ENCODE measurements around the gene CCDC9B. TPM values are rescaled to one million over a fixed set of nuclear protein-coding genes. Genes with fewer than 3 reads are reported as not detected.
A peak's percentile ranks its signal among the peaks of the same experiment; 100 is the strongest.

Gene CCDC9B
- total RNA-seq, 1 donor from 2014 or later = 30.1 TPM

DNA sequence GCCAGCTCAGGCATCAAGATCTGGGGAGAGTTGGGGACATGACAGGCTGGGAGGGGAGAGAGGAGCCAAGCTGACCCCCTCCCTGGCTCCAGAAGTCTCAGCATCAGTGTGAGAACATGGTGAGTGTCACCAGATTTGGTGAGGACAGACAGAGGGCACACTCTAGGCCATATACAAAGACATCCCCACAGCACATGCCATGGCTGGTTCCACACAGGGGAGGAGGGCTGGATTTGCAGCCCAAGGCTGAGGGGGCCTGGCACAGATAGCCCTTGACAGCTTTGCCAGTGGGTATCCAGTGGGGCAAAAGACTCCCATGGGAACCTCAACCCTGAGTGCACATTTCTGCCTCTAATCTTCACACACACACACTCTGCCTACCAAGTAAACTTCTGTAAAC, 47.7 kb downstream of the CCDC9B start:
- no peak for DNase-seq (ENCODE audit: low read depth)

- DNase-seq (ENCODE audit: low read depth) = no peak
These were observed 48.5 kb downstream of the CCDC9B start for GRCh38 chr15:40292246-40292645.

- peak; percentile 58 for DNase-seq (ENCODE audit: low read depth)
These were observed 49.7 kb downstream of the CCDC9B start for GRCh38 chr15:40290918-40291574.

GRCh38 chr15:40290545-40290917, 50.2 kb downstream of the CCDC9B start:
- no peak for DNase-seq (ENCODE audit: low read depth)

DNA sequence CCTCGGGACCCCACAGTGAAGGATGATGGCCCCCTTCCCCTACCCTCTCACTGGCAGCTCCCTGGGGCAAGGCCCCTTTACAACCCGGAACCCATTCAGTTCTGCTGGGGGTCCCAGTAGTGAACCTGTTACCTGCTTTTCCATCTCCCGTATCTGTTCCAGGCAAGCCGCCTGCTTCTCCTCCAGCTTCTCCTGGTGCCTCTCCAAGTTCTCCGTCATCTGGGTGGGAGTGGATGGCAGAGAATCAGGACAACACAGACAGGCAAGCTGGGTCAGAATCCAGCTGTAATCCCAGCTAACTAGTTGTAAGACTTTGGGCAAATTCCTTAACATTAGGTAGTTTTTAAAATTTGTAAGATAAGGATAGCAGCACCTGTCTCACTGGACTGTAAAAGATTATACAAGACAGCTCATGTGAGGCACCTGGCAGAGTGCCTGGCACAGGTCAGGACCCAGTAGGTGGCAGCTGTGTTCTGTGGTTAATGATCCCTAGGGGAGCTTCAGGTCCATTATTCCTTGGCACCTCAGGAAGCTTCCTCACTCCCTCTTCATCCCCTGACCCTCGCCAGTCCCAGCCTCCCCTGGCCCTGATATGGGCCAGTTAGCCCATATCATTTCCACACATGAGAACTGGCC, 51.5 kb downstream of the CCDC9B start:
- DNase-seq (ENCODE audit: low read depth) = peak; percentile 37

- peak; percentile 49 for DNase-seq (ENCODE audit: low read depth)
These were observed 52.8 kb downstream of the CCDC9B start for GRCh38 chr15:40287968-40288367.

- DNase-seq (ENCODE audit: low read depth) = no peak
These were observed 53.2 kb downstream of the CCDC9B start for GRCh38 chr15:40287505-40287904.

GRCh38 chr15:40286794-40287193, 53.9 kb downstream of the CCDC9B start:
- DNase-seq (ENCODE audit: low read depth) = no peak

DNA sequence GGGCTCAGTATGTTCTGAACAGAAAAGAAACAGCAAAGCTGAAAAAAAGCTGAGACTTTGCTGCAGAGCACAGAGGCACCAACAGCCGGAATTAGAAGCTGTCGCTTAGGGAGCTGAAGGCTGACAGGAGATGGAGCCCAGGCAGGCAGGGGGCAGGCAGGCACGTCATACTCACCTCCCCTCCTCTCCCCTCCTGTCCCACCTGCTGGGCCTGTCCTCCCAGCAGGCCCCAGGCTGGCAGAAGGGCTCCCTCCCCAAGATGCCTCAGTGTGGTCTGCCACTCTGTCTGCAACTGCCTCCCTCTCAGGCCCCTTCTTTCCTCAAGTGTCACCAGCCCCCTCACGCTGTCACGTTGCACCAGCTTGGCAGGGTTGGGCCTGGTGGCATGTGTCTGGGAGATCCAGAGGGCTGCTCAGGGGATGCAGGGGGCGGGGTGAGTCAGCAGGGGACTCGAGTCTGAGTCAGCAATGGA, 54.6 kb downstream of the CCDC9B start:
- peak; percentile 10 for DNase-seq (ENCODE audit: low read depth)

GRCh38 chr15:40285554-40286011, 55.2 kb downstream of the CCDC9B start:
- DNase-seq (ENCODE audit: low read depth) = no peak

GRCh38 chr15:40285151-40285550, 55.6 kb downstream of the CCDC9B start:
- DNase-seq (ENCODE audit: low read depth) = no peak

DNA sequence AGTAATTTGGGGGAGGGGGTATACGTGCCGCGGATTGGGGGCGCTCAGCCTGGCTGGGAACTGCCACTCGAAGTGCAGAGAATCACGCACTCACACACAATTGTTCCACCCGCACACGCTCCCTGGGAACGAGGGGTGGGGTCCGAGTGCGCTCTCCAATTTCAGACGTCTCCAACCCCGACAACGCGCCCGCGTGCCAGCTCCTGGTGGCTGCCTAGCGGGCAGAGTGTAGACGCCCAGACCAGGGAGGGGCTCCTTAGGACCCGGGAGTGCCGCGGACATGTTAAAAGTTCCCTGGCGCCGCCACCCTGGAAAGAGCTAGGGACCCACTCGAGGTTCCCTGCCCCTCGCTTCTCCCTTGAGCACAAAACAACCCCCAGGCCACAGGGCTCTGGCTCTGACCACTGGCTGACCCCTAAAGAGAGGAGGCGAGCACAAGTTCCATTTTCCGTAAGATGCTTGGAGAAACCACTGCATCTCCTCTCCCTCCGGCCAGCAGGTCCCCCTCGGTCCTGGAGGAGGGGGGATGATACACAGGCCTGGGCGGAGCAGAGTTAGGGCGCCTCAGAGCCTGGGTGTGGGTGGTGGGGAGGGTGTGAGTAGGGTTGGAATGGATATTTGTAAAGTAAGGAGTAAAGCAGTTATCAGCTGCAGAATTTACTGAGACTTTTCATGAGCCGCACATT, 57.0 kb downstream of the CCDC9B start:
- DNase-seq (ENCODE audit: low read depth) = no peak

DNA sequence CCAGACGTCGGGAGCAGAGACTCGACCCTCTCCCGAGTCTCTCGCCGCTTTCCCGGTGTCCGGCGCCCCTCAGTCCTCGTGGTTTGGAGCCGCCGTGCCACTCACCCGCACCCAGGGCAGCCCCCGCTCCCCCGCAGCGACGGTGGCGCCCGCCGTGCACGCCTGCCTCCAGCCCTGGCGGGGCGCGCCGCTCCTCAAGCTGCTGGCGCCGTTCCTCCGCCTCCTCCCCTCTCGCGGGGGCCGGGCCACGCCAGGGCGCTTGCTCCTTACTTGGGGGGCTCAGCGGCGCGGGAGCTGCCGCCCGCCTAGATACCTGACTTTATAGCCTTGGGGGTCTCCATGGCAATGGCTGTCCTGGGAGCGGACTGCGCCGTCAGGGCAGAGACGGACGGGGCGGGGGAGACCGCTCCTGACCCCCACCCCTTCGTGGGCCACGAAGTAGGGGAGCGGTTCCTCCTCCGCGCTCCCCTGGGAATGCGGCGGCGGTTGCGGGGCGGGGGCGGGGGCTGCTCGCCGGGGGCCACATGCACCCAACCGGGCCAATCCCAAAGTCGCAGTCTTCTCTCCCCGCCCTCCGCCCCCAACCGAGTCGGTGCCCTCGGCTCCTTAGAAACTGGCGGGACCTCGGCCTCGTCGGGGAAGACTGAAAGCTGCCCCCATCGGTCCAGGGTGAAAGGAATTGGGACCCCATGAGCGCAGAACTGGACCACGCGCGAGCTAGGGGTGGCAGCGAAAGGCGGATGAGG, 57.7 kb downstream of the CCDC9B start, which contains the start of gene ANKRD63:
Gene ANKRD63 (minus strand): TSS at position 196 of the 746 bp plus-strand sequence. CDS start 478 bp downstream, outside the sequence.
- no peak for DNase-seq (ENCODE audit: low read depth)

- peak; percentile 21 for DNase-seq (ENCODE audit: low read depth)
These were observed 58.4 kb downstream of the CCDC9B start for GRCh38 chr15:40282147-40282868.

GRCh38 chr15:40281801-40282146, 59.0 kb downstream of the CCDC9B start:
- DNase-seq (ENCODE audit: low read depth) = no peak

Other genes with a start within 250 kb of the CCDC9B start
- 7.4 and 10.4 TPM in 2 replicates for gene BMF, start 232.1 kb downstream of the CCDC9B start, total RNA-seq
- gene BUB1B, start 179.9 kb downstream of the CCDC9B start, total RNA-seq = 1.8 and 2.1 TPM in 2 replicates
- gene PAK6, start 101.9 kb downstream of the CCDC9B start, total RNA-seq = 0.21 and 0.48 TPM in 2 replicates
- 0.42 TPM in 1 of 2 replicates, not detected in the other for gene ANKRD63, start 57.9 kb downstream of the CCDC9B start, total RNA-seq
- gene PLCB2, start 33.0 kb downstream of the CCDC9B start, total RNA-seq = 0.99 and 1.4 TPM in 2 replicates
- 40.5 and 73.3 TPM in 2 replicates for gene INAFM2, start 17.2 kb downstream of the CCDC9B start, total RNA-seq
- not detected in 2 replicates for gene PHGR1, start 10.1 kb upstream of the CCDC9B start, total RNA-seq
- 1.6 and 3.5 TPM in 2 replicates for gene DISP2, start 17.3 kb upstream of the CCDC9B start, total RNA-seq
- gene KNSTRN, start 41.8 kb upstream of the CCDC9B start, total RNA-seq = 72.4 and 72.8 TPM in 2 replicates
- gene IVD, start 64.9 kb upstream of the CCDC9B start, total RNA-seq = 57.0 and 69.3 TPM in 2 replicates
- 10.6 and 11.1 TPM in 2 replicates for gene BAHD1, start 100.0 kb upstream of the CCDC9B start, total RNA-seq
- gene CHST14, start 130.0 kb upstream of the CCDC9B start, total RNA-seq = 14.5 and 15.6 TPM in 2 replicates
- gene CCDC32, start 224.1 kb upstream of the CCDC9B start, total RNA-seq = 10.4 and 11.4 TPM in 2 replicates
- 5.9 and 11.7 TPM in 2 replicates for gene RPUSD2, start 228.4 kb upstream of the CCDC9B start, total RNA-seq